T-helper 1 cell (primary cell): Measurements from ENCODE around the gene C16orf78.

ENCODE experiments used
- DNase-seq, 5 donors: peaks; one replicate each; pipeline ENCODE4 v3.0.0-alpha.2; 2012 to 2020
- total RNA-seq, 4 donors: gene quantifications; one replicate each; lab custom pipeline; 2026; lab: John Stamatoyannopoulos, UW

Gene C16orf78, protein sequence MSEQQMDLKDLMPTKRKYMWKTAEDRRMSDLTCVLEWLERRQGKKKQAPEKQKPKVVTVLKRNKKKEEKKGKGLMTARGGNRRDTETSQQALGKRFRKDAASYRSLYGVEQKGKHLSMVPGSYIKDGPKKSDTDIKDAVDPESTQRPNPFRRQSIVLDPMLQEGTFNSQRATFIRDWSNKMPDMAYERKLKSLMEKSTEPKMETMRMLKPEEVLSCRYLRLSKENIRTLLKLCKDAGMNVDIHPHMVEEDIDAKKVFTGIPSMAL
- 0 reads per million in 4 donors for total RNA-seq

DNA sequence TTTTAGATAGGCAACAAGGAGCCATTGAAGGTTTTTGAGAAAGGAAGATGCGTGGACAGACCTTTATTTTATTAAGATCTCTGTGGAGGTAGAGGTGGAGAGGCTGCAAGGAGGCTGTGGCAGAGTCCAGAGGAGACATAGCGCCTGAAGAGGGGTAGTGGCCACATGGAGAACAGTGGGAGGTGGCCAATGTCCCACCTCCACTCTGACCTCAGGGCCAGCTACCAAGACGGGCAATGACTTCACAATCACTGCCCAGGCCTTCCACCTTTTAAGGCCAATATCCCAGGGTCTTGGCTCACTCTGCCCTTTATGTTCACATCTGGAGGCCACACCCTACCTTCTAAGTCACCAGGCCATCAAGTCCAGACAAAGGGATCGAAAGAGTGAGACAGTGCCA is at the start of gene C16orf78:
TSS of gene C16orf78 (plus strand) at position 301 of the 400 bp plus-strand sequence. CDS start 136 bp downstream, outside the sequence.
- no peak for DNase-seq

DNA sequence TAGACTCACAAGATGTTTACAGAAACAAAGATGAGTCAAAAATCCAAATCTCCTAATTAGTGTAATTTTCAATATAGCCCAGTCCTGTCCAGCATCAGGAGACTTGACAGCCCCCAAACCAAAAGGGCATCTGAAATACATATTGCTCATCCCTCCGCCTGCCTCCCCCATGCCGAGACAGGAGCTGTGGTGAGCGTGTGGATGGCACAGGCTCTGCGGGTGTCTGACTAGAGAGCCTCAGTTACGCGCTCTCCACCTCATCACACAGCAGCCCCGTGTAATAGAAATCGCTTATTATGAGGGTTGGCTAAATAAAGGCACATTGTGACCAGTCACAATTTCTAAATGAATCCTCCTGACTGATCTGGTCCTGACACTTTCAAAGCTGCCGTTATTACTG is 48.9 kb upstream of the C16orf78 start:
- no peak for DNase-seq

DNA sequence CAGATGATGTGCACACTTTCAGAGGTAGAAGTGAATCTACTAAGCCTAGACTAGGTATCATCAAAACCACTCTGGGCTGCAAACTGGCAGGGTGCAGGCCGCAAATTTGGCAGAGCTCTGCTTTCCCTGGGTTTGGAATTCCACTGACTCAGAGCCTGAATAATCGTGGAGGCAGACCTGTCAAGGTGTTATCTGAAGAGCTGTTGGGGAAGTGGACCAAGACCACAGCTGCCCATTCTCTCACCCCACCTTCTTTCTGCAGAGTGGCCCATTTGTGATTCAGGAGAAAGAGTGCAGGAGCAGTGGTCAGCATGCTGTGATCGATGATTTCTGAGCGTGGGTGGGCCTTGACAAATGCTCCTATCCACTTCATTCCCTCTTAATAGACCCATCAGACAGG is 46.1 kb upstream of the C16orf78 start:
- DNase-seq, result no peak

DNA sequence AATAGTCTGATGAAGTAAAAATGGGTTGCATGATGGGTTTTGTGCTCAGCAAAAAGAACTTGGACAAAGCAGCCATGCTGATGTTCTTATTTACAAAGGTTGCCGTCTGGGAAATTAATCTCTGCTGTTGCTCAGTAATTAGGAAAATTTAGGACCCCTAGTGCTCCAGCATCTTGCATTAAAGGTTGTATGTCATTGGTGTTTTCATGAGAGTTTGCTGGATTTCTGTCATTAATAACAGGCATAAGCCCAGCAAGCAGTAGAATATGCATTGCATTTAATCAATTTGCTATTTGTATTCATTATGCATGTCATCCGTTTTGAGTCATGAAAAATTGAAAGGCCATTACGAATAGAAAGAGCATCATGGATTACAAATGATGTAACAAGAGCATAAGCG is 45.3 kb upstream of the C16orf78 start:
- no peak for DNase-seq

DNA sequence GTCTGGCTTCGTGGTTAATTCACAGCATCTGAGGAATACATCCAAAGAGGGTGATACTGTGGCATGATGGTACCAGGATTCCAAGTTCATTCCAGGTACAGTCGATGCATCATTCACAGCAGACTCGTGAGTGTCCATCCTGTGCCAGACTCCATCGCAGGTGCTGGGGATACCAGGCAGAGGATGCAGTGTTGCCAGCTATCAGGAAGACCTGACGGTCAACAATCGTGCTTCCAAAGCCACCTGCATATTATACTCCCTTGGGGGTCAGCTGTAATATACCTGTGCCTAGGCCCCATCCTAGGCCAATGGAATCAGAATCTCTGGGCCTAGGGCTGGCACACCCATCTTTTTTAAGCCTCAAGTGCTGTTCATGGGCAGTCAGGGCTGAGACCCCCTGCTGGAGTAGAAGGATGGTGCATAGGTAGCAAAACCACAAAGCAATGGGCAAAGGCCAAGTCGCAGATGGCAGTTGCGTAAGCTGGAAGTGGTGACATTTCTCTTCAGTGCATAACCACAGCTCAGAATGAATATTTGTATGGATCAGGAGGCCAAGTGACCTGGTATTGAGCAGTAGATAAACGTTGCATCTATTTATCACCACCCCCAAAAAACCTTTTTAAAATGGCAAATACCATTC is 42.9 kb upstream of the C16orf78 start:
- DNase-seq, result no peak

GRCh38 chr16:49332589-49333258 is 40.9 kb upstream of the C16orf78 start:
- DNase-seq, result no peak

GRCh38 chr16:49333259-49333597 is 40.4 kb upstream of the C16orf78 start:
- DNase-seq, result no peak

DNA sequence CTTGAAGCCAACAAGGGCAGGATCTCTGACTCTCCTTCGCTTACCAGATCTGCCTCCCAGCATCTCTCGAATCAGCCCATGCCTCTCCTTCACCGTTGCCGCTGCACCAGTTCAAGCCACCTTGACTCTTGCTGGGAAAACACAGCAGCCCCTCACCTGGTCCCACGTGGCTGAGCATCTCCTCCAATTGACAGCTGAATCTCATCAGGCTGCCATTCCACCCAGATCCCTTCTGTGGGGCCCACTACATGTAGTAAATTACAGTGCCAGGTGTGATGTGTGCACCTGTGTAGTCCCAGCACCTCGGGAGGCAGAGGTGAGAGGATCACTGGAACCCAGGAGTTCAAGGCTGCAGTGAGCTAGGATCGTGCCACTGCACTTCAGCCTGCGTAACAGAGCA is 37.8 kb upstream of the C16orf78 start:
- no peak for DNase-seq

GRCh38 chr16:49336581-49336980 is 37.0 kb upstream of the C16orf78 start:
- DNase-seq, result no peak

- no peak for DNase-seq
Observed at GRCh38 chr16:49337814-49338350, 35.7 kb upstream of the C16orf78 start.

DNA sequence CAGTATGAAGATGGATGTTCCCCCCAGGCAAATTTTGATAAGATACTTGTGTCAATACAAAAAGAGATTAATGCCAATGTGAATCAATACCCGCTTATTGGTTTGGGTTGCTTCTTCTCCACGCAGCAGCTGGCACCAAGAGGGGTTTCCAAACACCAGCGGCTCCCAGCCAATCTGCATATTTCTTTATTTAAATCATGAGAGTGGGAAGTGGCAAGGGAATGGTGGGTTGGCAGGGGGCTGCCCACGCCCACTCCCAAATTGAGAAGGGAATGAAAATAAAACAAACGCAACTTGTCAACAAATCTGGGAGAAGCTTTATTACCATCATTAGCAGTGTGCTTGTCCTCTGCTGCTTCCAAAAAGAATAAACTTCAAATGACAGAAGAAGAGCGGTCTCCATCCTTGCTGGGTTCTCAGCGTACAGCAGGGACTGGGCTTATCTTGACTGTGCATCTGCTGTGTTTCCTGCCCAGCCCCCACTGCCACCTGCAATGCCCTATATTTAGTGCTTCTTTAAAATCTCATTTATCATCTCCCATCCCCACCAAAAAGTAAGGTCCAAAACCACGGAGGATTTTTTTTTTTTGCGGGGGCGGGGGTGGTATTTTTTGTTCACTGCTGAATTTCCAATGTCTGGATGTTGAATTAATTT is 34.9 kb upstream of the C16orf78 start:
- DNase-seq, result no peak

GRCh38 chr16:49340466-49340865 is 33.1 kb upstream of the C16orf78 start:
- DNase-seq, result no peak

DNA sequence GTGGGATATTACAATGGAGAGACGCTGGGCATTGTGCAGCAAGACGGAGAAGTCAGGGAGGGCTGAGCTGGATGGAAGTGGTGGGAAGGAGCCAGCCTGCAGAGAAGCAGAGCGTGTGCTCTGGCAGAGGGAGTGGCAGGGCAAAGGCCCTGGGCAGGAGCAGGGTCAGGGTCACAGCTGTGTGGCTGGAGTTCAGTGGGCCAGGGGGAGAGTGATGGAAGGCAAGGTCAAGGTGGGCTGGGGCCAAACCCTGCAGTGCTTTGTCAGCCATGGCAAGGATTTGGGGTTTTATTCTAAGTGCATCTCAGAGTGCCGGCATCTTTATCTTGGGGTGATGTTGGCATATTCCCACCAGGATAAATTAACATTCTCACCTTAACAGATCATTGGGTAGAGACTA is 31.9 kb upstream of the C16orf78 start:
- no peak for DNase-seq

DNA sequence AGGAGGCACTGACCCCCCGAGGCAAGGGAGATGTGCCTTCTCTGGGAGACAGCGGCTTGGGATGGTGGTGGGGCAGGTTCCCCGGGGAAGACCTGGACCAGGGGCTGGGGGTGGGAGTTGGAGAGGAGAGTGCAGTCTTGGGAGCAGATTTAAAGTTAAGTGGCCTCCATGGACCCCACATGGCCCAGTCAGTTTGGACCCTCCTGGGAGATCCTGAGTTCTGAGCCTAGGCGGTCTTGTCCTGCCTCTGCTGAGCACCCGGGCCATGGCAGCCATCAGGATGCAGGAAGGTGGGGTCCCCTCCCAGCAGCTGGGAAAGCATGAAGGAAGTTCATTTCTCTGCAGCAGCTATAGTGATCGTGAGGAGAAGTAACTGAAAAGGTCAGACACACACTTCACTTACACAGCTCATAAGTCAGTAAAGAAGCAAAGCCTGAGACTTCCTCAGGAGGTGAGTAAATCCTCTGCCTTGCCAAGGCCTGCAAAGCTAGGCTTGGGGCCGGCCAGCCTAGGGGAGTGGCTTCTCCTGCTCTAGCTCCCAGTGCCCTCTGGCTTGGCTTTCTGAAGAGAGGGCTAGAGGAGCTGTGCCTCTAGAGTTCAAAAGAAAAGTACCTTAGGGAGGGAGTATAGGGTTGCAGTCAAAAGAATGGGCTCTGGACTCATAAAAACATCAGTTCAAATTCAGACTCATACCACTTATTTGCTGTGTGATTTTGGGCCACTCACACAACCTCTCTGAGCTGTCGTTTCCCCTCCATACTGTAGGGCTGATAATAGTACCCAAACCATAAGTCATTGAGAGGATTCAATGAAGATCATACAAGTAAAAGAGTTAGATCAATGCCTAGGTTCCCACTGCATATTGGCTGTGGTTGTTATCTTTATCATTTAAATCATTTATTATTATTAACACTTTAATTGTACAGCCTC is 31.0 kb upstream of the C16orf78 start:
- no peak for DNase-seq

GRCh38 chr16:49343291-49343690 is 30.3 kb upstream of the C16orf78 start:
- DNase-seq, result no peak

DNA sequence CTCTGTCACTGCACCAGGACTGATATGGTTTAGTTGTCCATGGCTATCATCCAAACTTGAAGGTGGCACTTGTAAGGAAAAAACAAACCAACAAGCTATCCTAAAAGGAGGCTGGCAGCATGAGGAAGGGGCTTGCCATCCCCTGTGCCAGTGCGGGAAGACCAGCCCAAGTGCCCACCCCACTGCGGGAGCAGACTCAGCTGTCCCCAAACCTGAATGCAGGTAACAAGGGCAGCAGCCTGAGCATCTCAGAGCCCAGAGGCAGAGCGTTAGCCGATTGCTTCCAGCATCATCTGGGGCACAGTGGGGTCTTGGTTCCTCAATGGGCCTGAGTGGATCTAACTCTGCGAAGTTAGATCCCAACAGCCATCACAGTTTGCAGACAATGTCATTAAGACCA is 29.2 kb upstream of the C16orf78 start:
- no peak for DNase-seq

DNA sequence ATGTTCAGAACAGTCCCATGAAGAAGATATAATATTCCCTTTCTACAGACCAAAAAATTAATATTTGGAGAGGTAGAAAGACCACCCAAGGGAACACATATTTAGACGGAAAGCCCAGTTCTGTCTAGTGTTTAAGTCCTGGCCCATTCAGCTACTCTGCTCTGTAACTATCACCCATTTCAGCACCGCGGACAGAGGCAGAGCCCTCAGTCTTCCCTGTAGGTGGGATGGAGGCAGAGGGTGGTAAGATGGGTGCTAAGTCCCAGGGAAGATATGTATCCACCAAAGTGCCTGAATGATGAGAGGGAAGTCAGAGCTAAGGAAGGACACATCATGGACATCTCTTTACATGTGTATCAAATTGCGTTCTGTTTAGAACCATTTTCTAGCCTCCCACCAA is 27.8 kb upstream of the C16orf78 start:
- DNase-seq, result no peak

DNA sequence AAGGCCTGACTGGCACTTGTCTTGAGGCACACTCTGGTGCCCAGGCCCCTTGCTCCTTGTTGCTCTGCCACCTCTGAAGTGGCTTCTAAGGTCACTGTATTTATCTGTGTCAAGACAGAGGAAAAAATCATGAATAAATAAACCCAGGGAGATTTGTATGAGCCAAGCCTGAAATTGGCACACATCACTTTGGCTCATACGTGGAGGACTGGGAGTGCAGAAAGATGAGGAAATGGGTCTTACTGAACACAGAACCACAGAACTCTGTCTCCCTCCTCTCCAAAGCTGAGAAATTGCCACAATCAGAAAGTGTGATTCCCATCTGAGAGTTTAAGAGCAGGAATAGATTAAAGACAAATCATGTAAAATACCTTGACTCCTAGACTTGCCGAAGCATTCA is 27.1 kb upstream of the C16orf78 start:
- DNase-seq, result no peak

- no peak for DNase-seq
Observed at GRCh38 chr16:49347476-49347875, 26.1 kb upstream of the C16orf78 start.

- no peak for DNase-seq
Observed at GRCh38 chr16:49348408-49349176, 25.0 kb upstream of the C16orf78 start.

GRCh38 chr16:49349446-49350168 is 24.0 kb upstream of the C16orf78 start:
- no peak for DNase-seq
